Karpas-422 (cell line): ENCODE measurements around the gene SGMS2. TPM values are rescaled to one million over a fixed set of nuclear protein-coding genes. Genes with fewer than 3 reads are reported as not detected.

ENCODE experiments used
- DNase-seq: peaks from one replicate; pipeline ENCODE4 v3.0.0-alpha.2; 2015
- H2AFZ ChIP-seq: fragments of 200-600 bp; sonication (generic); 2 replicates; pipeline ENCODE4 v1.6.1; 2014; ENCODE audit warnings: antibody characterized with exemption, low read length, mixed read lengths
- H3K27ac ChIP-seq: fragments of 200-600 bp; sonication (generic); 2 replicates; pipeline ENCODE4 v1.5.1; 2014; ENCODE audit warnings: mild to moderate bottlenecking, low read length, moderate library complexity
- H3K27me3 ChIP-seq: fragments of 200-600 bp; sonication (generic); 2 replicates; pipeline ENCODE4 v1.6.1; 2014; ENCODE audit warnings: low read length, mixed read lengths
- H3K36me3 ChIP-seq: fragments of 200-600 bp; sonication (generic); 2 replicates; pipeline ENCODE4 v1.6.1; 2014; ENCODE audit warnings: low read length, mixed read lengths; ENCODE audit not compliant: insufficient read depth
- H3K4me1 ChIP-seq: fragments of 200-600 bp; sonication (generic); 2 replicates; pipeline ENCODE4 v1.6.1; 2014; ENCODE audit warnings: mild to moderate bottlenecking, low read length, mixed read lengths
- H3K4me2 ChIP-seq: fragments of 200-600 bp; sonication (generic); 2 replicates; pipeline ENCODE4 v1.6.1; 2014; ENCODE audit warnings: low read length, low read depth, mild to moderate bottlenecking; ENCODE audit not compliant: poor library complexity, severe bottlenecking
- H3K4me3 ChIP-seq: fragments of 200-600 bp; sonication (generic); 2 replicates; pipeline ENCODE4 v1.5.1; 2014; ENCODE audit warnings: mild to moderate bottlenecking, antibody characterized with exemption, low read length, mixed read lengths
- H3K79me2 ChIP-seq: fragments of 200-600 bp; sonication (generic); 2 replicates; pipeline ENCODE4 v1.6.1; 2014; ENCODE audit warnings: mild to moderate bottlenecking, low read length, mixed read lengths
- H3K9ac ChIP-seq: fragments of 200-600 bp; sonication (generic); 2 replicates; pipeline ENCODE4 v1.6.0; 2014; ENCODE audit warnings: low read length
- H3K9me2 ChIP-seq: fragments of 200-600 bp; sonication (generic), shearing (Covaris generic); replicated peaks from 2 replicates; pipeline ENCODE4 v1.6.0; 2014; ENCODE audit warnings: mild to moderate bottlenecking, low read length, moderate library complexity; ENCODE audit not compliant: insufficient read depth
- H3K9me3 ChIP-seq: fragments of 300-700, 200-600 bp; sonication (generic); 2 replicates; pipeline ENCODE4 v1.6.1; 2014; ENCODE audit warnings: low read length, mixed read lengths
- H4K20me1 ChIP-seq: fragments of 200-600 bp; sonication (generic); 2 replicates; pipeline ENCODE4 v1.6.1; 2014; ENCODE audit warnings: mild to moderate bottlenecking, antibody characterized with exemption, low read length, low read depth; ENCODE audit not compliant: insufficient read depth
- total RNA-seq: library from RNA; depleted of rRNA; stranded (reverse); fragments of >200 nt; shearing (Covaris generic); gene quantifications from 2 replicates; pipeline ENCODE4 v1.2.3, GENCODE V29; 2014; ENCODE audit warnings: low replicate concordance

The SGMS2 gene
- total RNA-seq, 1 experiment from 2014 or later, result not detected

- Histone ChIP-seq H3K27ac (no peak overlapping the region), H3K9me2 (no peaks in the 10 kb centered on the region), H4K20me1 (no peaks in the 10 kb centered on the region), H2AFZ (no peak overlapping the region), H3K36me3 (no peaks in the 10 kb centered on the region), H3K4me3 (no peak overlapping the region), H3K4me1 (peaks cover 23% of the 10 kb centered on the region), H3K79me2 (no peaks in the 10 kb centered on the region), H3K9me3 (no peaks in the 10 kb centered on the region), H3K9ac (no peak overlapping the region), H3K4me2 (no peak overlapping the region), H3K27me3 (no peaks in the 10 kb centered on the region)
- no peak for DNase-seq
These were observed 110.5 kb downstream of the SGMS2 start for GRCh38 chr4:107935246-107935645.

- no peak for DNase-seq
- Histone ChIP-seq H3K27ac (no peak overlapping the region), H3K4me1 (peaks cover 11% of the 10 kb centered on the region), H3K9me2 (no peaks in the 10 kb centered on the region), H3K27me3 (no peaks in the 10 kb centered on the region), H3K9me3 (no peaks in the 10 kb centered on the region), H3K9ac (no peak overlapping the region), H3K4me2 (no peak overlapping the region), H3K79me2 (no peaks in the 10 kb centered on the region), H3K36me3 (no peaks in the 10 kb centered on the region), H3K4me3 (no peak overlapping the region), H4K20me1 (no peaks in the 10 kb centered on the region), H2AFZ (no peak overlapping the region)
These were observed 112.3 kb downstream of the SGMS2 start for GRCh38 chr4:107937040-107937439.

GRCh38 chr4:107939307-107939706, 114.6 kb downstream of the SGMS2 start:
- Histone ChIP-seq H4K20me1 (no peaks in the 10 kb centered on the region), H3K9ac (no peak overlapping the region), H3K9me3 (no peaks in the 10 kb centered on the region), H3K27ac (no peak overlapping the region), H3K4me3 (no peak overlapping the region), H3K4me1 (peaks cover 5% of the 10 kb centered on the region; the same call in 1 of the 2 replicates), H2AFZ (no peak overlapping the region), H3K79me2 (no peaks in the 10 kb centered on the region), H3K27me3 (no peaks in the 10 kb centered on the region), H3K4me2 (no peak overlapping the region), H3K36me3 (no peaks in the 10 kb centered on the region), H3K9me2 (no peaks in the 10 kb centered on the region)
- no peak for DNase-seq

GRCh38 chr4:107945809-107946208, 121.1 kb downstream of the SGMS2 start:
- Histone ChIP-seq H3K27ac (no peak overlapping the region), H3K79me2 (no peaks in the 10 kb centered on the region), H4K20me1 (no peaks in the 10 kb centered on the region), H3K27me3 (no peaks in the 10 kb centered on the region), H3K4me1 (no peaks in the 10 kb centered on the region), H3K4me2 (no peak overlapping the region), H3K9me2 (no peaks in the 10 kb centered on the region), H3K9me3 (no peaks in the 10 kb centered on the region), H3K9ac (no peak overlapping the region), H3K36me3 (no peaks in the 10 kb centered on the region), H2AFZ (no peak overlapping the region), H3K4me3 (no peak overlapping the region)
- no peak for DNase-seq

- no peak for DNase-seq
- Histone ChIP-seq H3K79me2 (no peaks in the 10 kb centered on the region), H4K20me1 (no peaks in the 10 kb centered on the region), H2AFZ (no peak overlapping the region), H3K36me3 (no peaks in the 10 kb centered on the region), H3K9ac (no peak overlapping the region), H3K27ac (no peak overlapping the region), H3K4me1 (no peaks in the 10 kb centered on the region), H3K27me3 (no peaks in the 10 kb centered on the region), H3K4me2 (no peak overlapping the region), H3K9me3 (no peaks in the 10 kb centered on the region), H3K9me2 (no peaks in the 10 kb centered on the region), H3K4me3 (no peak overlapping the region)
These were observed 126.2 kb downstream of the SGMS2 start for GRCh38 chr4:107950746-107951540.

GRCh38 chr4:107951551-107951950, 126.8 kb downstream of the SGMS2 start:
- Histone ChIP-seq H3K4me2 (no peak overlapping the region), H3K27me3 (no peaks in the 10 kb centered on the region), H2AFZ (no peak overlapping the region), H3K9ac (no peak overlapping the region), H3K27ac (no peak overlapping the region), H3K4me3 (no peak overlapping the region), H4K20me1 (no peaks in the 10 kb centered on the region), H3K9me3 (no peaks in the 10 kb centered on the region), H3K4me1 (no peaks in the 10 kb centered on the region), H3K36me3 (no peaks in the 10 kb centered on the region), H3K79me2 (no peaks in the 10 kb centered on the region), H3K9me2 (no peaks in the 10 kb centered on the region)
- DNase-seq, result no peak

- Histone ChIP-seq H3K4me1 (no peaks in the 10 kb centered on the region), H3K9ac (no peak overlapping the region), H3K27ac (no peak overlapping the region), H3K4me3 (no peak overlapping the region), H3K79me2 (no peaks in the 10 kb centered on the region), H3K27me3 (no peaks in the 10 kb centered on the region), H3K9me2 (no peaks in the 10 kb centered on the region), H3K36me3 (no peaks in the 10 kb centered on the region), H3K9me3 (no peaks in the 10 kb centered on the region), H2AFZ (no peak overlapping the region), H4K20me1 (no peaks in the 10 kb centered on the region), H3K4me2 (no peak overlapping the region)
- DNase-seq, result no peak
These were observed 131.3 kb downstream of the SGMS2 start for GRCh38 chr4:107956011-107956410.
